ENCODE data around the gene GABRD.
A peak's percentile ranks its signal among the peaks of the same experiment; 100 is the strongest.

Gene GABRD

DNA sequence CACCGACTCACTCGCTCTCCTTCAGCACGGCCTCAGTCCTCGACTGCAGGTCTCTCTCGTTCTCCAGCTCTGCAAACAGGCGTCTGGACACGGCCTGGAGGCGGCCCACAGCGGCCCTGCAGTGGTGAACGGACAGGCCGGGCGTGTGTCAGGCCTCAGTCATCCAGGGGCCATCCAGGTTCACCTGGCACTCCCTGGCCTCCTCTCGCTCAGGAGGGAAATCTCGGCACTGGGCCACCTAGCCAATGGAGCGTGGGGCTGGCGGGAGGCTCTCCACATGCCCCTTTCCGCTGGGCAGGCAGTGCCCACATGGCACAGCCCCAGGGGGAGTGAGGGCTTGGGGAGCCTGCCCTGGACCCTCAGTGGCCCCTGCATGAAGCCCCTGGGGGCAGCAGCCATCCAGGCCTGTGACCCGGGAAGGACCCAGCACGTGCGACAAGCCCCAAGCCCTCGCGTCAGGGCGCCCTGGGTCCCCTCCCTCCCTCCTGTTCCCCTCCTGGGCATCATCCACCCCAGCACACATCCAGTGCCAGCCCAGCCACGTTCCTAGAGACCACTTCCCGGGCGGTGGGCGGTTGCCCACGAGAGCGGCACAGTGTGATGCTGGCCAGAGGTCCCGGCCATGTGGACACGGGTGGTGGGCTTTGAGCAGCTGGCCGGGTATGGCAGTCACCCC lies 33.6 kb upstream of the GABRD start:
- no peak for DNase-seq (ENCODE audit: low read depth)

DNA sequence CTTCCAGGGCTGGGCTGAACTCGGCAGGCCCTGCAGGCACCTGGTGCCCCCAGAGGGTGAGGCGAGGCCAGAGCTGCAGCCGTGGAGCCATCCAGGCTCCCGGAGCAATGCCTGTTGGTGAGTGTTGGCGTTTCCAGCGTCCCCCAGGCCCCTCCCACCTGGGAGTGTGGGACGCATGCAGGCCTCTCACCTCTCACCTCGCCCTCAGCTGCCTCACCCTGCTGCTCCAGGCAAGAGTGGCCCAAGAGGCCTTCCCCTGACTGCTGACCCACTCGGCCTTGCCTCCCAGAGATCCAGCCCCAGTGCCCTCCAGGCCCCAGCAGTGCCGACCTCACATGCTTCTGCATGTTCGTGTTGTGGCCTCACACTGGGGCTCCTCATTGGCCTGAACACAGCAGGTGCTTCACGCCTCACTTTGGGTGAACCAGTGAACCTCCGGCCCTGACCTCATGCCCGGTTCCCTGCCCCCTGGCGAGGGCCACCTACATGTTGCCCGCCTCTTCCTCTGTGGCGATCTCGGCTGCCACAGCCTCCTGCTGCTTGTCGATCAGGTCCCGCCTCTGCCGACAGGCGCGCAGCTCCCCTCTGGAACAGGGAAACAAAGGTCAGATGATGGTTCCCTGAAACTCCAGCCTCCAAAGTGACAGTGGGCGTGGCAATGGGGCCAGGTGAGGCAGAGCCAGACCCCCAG lies 32.5 kb upstream of the GABRD start:
- no peak for DNase-seq (ENCODE audit: low read depth)

DNA sequence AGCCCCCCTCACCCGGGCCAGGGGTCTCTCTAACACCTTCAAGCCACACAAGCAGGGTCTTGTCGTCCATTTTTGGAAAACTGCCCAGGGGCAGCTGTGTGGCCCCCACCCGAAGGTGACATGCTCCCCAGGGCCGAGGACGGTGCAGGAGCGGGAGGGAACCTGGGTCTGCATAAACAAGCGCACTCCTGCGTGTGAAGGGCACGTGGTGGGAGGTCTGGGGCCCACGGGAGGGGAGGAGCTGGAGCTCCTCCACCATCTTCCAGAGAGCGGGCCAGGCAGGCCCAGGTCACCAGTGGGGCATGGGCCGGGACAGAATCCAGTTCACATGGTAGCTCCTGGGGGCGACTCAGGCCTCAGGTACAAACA lies 32.0 kb upstream of the GABRD start:
- DNase-seq (ENCODE audit: low read depth): no peak

DNA sequence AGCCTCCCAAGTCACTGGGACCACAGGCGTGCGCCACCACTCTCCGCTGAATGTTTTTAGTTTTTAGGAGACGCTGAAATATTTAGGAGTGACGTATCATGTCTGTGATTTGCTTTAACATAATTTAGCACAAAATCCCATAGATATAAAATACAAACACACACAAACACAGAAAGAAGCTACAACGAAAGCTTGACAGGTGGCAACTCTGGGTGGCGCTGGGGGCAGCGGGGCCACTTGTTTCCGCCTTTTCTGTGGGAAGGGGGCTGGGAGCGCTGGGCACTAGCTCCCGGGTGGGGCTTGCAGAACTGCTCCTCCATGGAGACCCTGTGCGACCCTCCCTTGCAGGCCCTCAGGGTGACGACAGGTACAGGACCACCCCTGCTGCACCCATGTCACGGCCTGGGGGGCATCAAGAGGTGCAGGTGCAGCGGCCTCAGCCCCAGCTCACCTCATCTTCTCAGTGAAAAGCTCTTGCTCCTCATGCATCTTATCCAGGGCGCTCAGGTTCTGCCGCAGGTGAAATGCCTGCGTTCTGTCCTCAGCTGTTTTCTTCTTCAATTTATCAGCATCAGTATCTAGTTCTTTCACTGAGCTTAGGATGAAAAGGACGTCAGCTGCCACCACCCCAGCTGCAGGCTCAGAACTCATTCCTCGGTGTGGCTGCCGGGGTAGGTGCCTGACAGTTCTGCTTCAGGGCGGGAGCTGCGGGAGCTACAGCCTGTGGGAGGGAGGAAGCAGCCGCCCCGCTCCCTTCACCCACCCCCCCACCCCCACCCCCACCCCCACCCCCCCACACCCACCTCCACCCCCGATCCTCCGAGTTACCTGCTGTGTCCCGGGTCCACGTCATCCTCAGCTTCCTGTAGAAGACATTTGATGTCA lies 30.8 kb upstream of the GABRD start:
- no peak for DNase-seq (ENCODE audit: low read depth)

DNA sequence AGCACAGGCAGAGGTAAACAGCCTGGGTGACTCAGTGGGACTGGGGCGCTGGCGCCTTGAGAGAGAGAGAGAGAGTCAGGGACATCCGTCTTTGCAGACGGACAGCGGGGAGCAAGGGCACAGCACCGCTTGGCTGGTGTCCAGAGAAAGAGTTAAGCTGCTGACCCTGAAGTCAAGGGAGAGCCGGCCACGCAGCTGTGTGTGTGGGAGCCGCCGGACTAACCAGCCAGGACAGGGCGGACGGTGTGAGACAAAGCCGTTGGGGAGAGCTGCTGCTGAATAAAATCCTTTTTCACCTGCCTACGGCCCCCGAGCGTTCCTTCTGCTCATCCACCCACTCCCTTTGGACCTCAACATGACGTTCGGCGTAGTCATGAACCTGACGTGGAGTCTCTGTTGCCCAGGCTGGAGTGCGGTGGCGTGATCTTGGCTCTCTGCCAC lies 30.0 kb upstream of the GABRD start:
- no peak for DNase-seq (ENCODE audit: low read depth)

DNA sequence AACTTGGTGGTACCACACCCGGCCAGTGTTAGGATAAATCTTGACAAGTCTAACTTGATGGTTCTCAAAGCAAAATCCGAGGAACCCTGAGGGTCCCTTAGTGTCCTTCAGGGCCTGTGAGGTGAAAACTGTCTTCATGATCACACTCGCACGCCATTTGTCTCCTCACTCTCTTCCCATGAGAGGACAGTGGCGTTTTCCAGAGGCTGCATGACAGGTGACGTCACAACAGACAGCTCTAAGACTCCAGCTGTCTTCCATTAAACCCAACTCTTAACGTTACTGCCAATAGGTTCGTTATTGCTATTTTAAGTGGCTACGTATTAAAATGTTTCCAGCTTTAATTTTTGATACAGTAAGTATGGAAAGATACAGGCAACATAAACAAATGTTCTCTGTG lies 29.4 kb upstream of the GABRD start:
- DNase-seq (ENCODE audit: low read depth): peak; percentile 35

DNA sequence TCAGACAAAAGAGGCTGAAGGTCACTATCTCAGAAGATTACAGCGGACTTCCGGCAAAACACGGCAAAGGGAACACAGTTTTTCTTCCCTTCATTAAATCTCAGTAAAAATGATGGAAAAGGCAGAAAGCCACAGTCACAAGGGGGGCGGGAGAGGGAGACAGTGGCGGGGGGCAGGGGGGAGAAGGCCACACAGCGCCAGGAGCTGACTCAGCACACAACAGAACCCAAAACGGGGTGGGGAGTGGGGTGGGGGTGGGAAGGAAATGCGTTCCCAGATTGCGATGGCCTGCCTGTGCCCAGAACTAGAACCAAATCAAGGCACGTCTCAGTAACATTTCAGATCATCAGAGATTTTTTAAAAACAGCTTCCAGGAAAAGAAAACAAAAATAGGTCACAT lies 28.9 kb upstream of the GABRD start:
- DNase-seq (ENCODE audit: low read depth): peak; percentile 4

DNA sequence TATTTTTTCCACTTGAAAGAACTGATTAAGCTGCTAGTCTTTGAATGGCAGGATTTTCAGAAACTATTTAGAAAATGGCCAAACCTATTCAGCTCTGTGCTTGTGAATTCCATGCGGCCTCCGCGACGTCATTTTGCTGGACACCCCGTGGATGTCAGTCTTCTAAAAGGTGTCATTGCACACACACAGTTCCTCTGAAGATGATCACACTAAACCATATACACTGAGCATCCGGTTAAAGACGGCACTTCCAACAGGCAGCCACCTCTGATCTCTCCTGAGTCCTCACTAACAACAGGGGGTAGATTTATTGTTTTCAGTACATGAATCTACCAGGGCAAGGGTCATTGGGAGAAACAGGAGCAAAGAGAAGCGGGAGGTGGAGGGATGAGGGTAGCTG lies 24.6 kb upstream of the GABRD start:
- no peak for DNase-seq (ENCODE audit: low read depth)

DNA sequence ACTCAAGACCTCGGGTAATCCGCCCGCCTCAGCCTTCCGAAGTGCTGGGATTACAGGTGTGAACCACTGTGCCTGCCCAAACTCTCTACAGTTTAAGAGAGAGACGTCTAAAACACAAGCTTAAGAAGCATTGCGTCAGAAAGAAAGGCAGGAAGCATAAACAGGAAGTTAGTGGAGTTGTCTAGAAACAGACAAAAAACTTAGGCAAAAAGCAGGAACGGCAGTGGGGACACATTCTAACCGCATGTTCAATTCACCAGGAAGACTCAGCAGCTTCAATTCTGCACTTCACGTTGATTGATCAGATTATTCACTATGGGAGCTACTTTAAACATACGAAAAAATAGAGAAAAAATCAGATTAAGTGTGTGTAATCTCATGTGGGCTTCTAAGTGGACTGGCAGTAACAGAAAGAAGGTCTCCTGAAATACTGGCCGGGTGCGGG lies 22.9 kb upstream of the GABRD start:
- no peak for DNase-seq (ENCODE audit: low read depth)

DNA sequence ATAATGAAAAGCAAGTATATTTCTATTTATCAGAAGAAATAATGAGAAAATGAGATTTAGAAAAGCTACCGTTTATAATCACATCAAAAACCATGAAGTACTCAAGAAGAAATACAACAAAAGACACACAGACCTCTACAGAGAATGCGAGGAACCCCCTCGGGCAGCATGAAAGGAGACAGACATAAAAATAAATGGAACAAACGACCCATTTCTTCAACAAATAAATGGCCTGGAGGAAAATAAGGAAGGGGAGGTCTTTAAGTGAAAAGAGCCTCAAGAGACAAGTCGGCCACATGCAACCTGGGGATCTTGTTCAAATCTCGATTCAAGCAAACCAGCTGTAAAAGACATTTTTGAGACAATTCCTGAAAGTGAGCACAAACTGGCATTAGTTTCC lies 21.6 kb upstream of the GABRD start:
- no peak for DNase-seq (ENCODE audit: low read depth)

DNA sequence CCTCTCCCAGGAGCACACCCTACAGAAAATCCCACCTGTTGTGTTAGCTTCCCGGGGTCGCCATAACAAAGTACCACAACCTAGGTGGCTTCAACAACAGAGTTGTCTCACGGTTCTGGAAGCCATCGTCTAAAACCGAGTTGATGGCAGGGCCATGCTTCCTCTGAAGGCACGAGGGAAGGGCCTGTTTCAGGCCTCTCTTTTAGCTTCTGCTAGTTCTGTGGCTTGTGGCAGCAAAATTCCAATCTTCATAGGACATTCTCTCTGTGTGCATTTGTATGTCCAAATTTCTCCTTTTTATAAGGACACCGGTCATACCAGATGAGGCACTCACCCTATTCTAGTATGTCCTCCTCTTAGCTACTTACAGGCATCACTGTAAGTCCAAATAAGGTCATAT lies 18.7 kb upstream of the GABRD start:
- no peak for DNase-seq (ENCODE audit: low read depth)

DNA sequence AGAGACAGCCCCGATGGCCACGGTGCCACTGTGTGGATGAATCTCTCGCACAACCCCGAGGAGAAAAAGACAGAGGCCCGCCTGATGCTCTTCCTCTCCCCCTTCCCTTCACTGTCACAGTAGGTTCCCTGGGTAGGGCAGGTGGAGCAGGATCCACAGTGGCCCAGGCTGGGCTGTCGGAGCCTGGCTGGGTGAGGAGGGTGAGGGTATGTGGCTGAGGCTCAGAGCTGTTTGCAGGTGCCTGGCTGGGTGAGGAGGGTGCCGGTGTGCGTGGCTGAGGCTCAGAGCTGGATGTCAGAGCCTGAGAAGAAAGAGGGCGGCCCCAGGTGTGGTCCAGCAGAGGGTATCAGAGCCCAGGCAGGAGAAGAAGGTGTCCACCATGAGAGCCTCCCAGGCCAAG lies 18.3 kb upstream of the GABRD start:
- DNase-seq (ENCODE audit: low read depth): no peak

DNA sequence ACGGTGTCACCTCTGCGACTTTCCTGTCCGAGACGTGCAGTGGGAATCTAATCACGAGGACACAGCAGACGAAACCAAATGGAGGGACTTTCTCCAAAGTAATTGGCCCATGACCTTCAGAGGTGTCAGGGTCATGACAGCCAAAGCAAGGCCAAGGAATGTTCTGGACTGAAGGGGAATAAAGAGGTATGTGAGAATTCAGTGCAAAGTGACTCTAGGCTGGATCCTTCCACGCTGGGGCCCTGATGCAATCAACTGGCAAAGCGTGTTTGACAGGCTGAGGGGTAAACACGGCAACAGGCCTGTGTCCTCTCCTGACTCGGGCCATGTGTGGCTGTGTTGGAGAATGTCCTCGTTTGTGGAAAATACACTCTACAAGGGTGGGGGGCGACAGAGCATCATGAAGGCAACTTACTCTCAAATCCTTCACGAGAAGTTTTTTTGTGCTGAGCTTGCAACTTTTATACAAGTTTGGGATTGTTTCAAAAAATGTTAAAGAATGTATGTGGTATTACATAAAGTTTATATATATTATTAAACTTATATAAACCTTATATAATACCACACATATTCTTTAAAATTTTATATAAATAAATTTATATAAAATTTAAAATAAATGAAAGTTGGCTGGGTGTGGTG lies 17.3 kb upstream of the GABRD start:
- no peak for DNase-seq (ENCODE audit: low read depth)

DNA sequence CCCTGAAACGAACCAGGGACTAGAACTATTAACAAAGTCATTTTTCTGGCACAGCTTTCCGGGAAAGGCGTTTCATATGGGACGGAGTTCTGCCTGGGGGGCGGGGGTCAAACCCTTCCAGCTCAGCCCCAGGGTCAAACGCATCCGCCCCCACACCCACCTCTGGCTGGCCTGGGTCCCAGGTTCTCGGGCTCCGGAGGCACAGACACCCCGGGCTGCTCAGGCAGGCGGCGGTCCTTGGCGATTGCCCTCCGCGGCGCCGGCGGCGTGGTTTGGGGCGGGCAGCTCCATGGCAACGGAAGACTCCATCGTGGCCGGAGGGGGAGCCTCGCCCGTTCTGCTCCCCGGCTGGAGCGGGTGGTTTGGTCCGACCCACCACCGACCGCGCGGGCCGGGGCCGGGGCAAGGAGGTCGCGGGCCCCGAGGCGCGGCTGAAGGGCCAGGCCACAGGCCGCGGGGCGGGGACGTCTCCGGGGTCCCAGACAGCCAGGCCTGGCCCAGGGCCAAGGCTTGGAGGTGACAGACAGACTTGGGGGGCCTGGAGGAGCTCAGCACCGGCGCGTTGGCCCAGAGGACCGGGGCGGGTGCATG lies 15.5 kb upstream of the GABRD start, which contains the start of gene CFAP74:
TSS of gene CFAP74 (minus strand) at position 246 of the 591 bp plus-strand sequence. CDS start 12,830 bp downstream, outside the sequence.
- DNase-seq (ENCODE audit: low read depth): peak; percentile 19

DNA sequence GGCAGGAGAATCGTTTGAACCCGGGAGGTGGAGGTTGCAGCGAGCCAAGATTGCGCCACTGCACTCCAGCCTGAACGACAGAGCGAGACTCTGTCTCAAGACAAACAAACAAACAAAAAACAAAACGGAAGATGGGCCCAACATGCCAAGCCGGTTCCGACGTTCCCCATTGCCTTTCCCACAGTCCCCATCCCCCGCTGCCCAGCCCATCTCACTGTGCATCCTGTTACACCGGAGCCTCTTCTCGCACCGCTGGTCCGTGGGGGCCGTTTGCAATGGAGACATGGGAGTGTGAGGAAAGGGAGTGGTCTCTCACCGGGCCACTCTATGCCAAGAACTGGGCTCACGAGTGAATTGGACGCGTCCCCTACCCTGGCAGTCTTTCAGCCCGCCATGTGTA lies 14.3 kb upstream of the GABRD start:
- no peak for DNase-seq (ENCODE audit: low read depth)

DNA sequence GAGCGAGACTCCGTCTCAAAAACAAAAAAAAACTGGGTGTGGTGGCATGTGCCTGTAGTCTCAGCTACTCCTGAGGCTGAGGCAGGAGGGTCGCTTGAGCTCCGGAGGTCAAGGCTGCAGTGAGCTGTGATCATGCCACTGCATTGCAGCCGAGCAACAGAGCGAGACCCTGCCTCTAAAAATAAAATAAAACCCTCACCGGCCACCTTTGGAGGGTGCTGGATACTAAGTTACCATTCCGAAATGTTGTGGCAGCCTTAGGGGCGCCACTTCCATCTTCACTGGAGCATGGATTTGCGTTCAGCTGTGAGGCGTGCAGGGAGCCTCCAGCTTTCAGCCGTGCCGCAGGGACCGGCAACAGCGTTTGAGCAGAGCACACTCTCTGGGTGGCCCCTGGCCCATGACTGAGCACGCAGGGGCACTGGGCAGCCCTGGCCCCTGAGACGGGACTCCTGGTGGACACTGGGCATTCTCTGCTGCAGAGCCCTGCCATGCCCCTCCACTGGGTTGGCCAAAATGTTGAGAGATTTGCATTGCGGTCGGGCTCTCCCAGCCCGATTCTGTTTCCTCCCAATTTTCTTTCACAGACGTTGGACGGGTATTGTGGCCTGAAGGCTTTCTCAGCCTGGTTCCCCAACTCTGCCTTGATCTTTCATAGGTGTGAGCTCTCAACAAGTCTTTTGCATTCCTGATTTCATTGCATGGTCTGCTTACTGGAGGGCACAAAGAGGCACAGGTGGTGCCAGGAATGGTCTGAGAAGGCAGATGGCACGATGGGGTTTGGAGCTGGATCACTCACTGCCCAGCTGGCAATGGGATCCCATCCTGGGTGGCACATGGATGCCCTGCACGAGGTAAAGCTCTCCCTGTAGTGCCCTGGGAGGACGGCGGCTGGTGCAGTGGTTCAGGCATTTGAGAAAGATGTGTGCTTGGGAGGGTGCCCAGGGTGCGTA lies 9.8 kb upstream of the GABRD start:
- no peak for DNase-seq (ENCODE audit: low read depth)

DNA sequence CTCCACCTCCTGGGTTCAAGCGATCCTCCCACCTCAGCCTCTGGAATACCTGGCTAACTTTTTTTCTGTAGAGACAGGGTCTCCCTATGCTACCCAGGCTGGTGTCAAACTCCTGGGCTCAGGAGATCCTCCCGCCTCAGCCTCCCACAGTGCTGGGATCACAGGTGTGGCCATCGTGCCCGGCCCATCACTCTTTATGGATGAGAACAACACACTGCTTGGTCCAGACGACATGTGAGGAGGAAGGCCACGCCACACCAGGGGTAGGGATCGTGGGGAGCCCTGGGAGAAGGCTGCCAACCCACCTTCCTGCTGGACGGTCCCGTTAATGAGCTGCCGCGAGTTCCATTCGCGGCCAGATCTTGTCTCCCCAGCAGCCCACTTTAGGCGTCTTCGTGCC lies 5.0 kb upstream of the GABRD start:
- no peak for DNase-seq (ENCODE audit: low read depth)

DNA sequence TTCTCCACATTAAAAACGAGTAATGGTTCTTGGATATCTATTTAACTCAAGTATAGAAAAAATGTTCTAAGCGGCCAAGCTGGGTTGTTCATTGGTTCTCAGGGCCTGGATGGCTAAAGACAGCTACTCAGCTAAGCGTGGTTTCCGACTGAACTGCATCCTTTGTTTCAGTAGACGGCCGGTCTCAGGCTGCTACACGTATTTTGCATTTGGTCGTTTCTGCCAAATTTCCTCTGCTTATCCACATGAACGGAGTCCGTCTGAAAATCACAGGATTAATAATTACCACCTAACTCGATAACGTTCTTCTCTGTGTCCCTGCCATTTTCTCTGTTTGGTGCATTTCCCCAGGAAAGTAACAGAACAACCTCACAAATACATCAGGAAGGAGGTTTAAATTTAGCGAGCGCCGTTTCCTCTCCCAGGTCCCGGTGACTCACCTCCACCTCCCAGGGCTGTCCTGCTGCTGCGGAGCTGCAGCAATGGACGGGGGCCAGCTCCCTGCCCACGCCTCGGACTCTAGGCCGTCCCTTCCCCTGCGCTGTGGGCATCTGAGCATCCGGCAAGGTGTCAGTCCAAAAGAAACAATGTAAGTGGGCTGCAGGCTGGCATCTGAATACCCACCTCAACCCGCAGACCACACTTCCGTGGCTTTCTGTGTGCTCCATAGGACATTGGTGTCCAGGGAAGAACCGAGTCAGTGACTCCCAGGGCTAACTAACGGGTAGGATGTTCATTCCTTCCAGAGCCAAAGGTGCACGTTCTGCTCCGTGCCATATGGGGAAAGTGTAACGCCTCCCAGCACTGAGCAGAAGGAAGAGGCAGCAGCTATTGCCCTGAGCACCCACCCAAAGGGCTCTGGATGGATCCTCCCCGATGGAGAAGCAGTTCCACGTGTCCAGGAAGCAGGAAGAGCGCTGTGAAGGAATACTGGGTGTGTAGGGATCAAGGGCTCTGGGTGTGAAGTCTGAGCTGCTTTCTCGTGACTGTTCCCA lies 4.1 kb upstream of the GABRD start:
- DNase-seq (ENCODE audit: low read depth): no peak

DNA sequence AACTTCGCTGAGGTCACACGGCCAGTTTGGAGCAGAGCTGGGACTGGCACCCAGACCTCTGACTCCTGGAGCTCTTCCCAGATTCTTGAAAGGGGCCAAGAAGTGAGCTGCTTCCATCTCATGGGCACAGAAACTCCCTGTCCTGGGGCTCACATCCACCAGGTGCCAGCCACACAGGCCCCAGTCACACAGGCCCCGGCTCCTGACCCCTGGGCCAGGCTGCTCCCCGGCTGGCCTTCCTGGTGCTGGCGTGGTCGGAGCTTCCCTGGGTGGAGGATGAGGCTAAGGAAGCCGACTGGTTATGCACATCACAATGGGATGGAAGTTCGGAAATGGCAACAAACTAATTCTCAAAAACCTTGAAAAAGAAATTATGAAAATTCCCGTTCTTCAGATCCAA lies 3.0 kb upstream of the GABRD start:
- DNase-seq (ENCODE audit: low read depth): no peak

Measured in EH (cell line).